AG09319 (cell line): ENCODE data around the gene MLLT3.
A peak's percentile ranks its signal among the peaks of the same experiment; 100 is the strongest.

Experiments
- DNase-seq: peaks from one replicate; pipeline ENCODE4 v3.0.0-alpha.2; 2010; ENCODE audit warnings: low read depth; ENCODE audit errors: extremely low read depth
- TF ChIP-seq, protein P1 (sequence below): IDR thresholded peaks from 2 replicates; pipeline ENCODE4 v1.5.1; 2011; ENCODE audit warnings: low read depth, mild to moderate bottlenecking, inconsistent platforms, low read length, moderate library complexity

The MLLT3 gene

DNA sequence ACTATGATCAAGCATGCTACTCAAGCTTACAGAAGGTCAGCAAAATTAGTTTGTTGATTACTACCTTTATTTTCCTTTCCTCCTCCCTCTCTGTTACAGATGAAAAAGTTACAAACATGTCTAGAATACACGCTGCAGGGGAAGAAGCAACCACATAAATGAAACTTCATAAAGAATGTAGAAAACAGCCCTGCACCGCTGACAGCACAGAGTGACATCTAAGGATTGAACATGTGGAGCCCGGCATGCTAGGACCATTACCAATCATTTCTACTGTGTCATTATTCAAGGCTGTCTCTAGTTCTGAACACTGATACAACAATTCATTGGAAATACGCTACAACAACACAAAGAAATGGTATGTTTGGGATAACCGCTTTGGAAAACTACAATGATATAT is 261.1 kb downstream of the MLLT3 start:
- TF ChIP-seq, protein P1, sequence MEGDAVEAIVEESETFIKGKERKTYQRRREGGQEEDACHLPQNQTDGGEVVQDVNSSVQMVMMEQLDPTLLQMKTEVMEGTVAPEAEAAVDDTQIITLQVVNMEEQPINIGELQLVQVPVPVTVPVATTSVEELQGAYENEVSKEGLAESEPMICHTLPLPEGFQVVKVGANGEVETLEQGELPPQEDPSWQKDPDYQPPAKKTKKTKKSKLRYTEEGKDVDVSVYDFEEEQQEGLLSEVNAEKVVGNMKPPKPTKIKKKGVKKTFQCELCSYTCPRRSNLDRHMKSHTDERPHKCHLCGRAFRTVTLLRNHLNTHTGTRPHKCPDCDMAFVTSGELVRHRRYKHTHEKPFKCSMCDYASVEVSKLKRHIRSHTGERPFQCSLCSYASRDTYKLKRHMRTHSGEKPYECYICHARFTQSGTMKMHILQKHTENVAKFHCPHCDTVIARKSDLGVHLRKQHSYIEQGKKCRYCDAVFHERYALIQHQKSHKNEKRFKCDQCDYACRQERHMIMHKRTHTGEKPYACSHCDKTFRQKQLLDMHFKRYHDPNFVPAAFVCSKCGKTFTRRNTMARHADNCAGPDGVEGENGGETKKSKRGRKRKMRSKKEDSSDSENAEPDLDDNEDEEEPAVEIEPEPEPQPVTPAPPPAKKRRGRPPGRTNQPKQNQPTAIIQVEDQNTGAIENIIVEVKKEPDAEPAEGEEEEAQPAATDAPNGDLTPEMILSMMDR = no peak
- no peak for DNase-seq

DNA sequence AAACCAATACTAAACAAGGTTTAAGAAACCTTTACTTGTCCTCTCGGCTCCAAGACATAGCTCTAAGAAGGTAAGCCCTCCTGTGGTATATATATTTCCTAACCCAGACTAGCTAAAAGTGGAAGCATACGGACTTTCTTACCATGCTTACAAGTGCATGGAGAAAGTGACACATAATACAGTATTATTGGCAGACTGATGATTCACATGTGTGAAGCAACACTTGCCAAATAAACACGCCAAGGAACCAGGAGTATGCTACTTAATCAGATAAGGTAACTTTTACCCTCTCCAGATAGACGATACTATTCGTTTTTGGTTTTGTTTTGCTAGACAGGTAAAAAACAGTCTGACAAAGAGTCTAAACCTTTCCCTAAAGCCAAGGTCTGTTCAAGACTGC is 264.1 kb downstream of the MLLT3 start:
- no peak for DNase-seq
- TF ChIP-seq, protein P1 = no peak

DNA sequence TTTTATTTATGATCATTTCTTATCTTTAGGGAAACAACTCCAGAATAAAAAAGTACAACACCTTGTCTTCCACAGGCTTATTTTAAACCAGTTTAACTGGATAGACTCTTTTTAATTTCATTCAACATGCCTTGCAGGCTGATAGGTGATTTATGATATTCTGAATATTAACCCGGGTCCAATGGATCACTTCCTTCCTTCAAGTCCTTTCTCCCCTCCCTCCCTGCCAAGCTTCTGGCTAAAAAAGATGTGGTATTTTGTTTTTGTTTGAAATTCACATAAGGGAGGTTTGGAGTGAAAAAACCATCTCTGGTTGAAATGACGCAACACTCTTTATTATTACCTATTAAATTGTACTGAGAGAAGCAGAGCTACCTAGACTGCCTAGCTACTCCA is 265.3 kb downstream of the MLLT3 start:
- TF ChIP-seq, protein P1 = no peak
- DNase-seq = no peak

DNA sequence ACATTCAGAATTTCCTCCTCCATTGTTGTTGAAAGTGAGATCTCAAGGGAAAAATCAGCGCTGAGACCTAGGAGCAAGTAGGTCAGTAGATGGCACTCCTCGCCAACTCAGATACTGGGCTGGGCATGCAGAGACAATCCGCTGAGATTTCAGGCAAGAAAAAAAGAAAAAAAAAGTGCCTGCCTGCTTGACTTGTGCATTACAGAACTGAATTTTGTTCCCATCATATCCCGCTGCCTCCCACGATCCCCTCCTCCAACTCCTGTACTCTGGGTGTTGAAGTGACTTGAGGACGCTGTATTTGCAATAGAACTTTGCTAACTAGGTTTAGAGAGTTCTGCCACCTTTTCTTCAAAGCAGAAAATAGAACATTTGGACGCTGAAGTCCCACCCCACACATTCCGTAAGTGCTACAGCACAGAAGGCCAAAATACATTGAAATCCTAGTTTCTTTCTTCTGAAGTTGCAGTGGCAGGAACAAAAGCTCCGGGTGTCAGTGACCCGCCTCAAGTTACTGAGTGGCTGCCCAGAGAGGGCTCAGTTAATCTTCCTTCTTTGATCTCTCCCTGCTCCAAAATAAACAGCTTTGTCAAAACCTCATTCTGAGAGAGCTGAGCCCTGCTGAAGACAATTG is 265.8 kb downstream of the MLLT3 start:
- TF ChIP-seq, protein P1 = peak; percentile 88
- DNase-seq = peak; percentile 74

DNA sequence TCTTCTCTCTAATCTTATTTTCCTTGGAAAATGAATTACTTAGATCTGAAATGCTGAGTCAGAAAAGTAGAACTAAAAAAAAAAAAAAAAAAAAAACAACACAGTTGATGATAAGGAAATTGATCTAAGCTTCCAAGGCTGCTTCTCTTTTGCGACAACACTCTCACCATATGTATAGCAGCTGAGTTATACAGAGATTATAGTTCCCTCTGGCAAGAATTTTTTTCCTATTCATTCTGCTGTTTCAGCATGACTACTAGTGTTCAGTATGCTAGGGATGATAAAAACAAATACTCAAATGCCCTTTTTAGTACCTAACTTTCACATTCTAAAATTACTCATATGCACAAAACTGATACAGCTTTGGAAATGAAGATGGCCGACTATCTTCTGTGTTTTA is 267.3 kb downstream of the MLLT3 start:
- TF ChIP-seq, protein P1 = no peak
- DNase-seq = peak; percentile 11

DNA sequence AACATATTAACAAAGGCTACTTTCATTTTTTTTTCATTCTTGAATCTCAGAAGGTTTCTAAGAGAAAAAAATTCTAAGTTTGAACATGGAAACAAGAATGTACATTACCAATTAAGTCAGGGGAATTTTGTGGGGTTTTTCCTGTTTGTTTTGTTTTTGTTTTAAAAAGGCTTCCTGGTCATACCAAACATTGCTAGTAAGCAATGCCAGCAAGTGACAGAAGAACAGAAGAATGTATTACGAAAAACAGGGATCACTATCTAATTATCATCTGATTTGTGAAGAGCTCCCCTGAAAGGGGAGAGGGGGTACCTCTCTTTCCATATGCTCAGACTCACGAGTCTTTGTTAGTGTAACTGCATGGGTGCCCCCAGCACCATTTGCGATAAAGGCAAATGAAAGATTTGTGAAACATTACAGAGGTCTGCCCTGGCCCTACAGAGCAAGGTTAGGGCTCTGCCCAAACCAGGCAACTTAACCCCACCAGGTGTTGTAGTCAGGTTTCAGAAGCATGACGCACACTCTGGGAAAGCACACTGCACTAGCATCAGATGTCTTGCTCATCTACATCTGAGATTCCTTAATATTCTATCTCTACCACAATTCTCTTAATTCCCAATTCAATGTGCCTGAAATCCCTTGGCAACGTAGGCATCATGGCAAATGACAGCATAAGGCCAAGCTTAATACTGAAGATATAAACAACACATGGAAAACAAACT is 268.2 kb downstream of the MLLT3 start:
- no peak for DNase-seq

DNA sequence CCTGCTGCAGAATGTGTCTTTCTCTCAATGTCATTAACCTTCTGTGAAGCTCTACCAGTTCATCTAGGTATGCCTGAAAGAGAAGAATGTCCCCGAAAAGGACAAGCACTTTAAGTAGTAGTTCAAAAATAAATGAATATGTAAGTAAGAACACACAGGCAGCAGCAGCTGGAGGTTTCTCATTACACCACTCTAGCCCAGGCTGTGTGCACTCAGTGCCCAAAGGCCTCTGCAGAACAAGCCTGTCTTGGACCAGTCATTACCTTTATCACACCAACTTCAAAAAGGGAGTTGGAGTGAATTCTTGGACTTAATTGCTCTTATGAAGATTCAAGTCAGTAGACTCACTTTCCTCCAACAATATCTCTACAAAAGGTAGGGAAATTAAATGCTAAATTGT is 268.8 kb downstream of the MLLT3 start:
- no peak for DNase-seq
- TF ChIP-seq, protein P1 = no peak

More for the DNA sequence above, 268.2 kb downstream of the MLLT3 start:
- TF ChIP-seq, protein P1 = no peak
